HG03108 (cell line): Measurements from ENCODE around the gene PSMC3IP.
"Not testable (repeated sequence)": the region's sequence is repeated elsewhere in the genome, so short reads cannot be mapped to it uniquely, and the experiment has no call there.

ENCODE experiments used
- ATAC-seq: cut with Tn5 transposase; IDR thresholded peaks from one replicate; pipeline ENCODE4 v1.9.1; 2021; ENCODE audit warnings: moderate library complexity; ENCODE audit not compliant: unreplicated experiment

PSMC3IP gene

DNA sequence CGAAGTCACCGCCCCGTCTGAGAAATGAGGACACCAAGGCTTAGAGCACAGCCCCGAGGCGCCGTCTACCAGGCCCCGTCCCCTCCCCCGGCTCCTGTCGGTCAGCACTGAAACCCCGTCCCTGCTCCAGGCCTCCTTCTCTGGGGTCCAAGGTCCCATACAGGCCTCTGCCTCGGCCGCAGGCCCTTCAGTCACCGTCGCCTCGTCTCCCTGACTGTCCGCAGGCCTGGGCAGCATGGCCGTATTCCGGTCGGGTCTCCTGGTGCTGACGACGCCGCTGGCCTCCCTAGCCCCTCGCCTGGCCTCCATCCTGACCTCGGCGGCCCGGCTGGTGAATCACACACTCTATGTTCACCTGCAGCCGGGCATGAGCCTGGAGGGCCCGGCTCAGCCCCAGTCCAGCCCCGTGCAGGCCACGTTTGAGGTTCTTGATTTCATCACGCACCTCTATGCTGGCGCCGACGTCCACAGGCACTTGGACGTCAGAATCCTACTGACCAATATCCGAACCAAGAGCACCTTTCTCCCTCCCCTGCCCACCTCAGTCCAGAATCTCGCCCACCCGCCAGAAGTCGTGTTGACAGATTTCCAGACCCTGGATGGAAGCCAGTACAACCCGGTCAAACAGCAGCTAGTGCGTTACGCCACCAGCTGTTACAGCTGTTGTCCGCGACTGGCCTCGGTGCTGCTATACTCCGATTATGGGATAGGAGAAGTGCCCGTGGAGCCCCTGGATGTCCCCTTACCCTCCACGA lies 15.0 kb downstream of the PSMC3IP start:
- ATAC-seq, result no peak

DNA sequence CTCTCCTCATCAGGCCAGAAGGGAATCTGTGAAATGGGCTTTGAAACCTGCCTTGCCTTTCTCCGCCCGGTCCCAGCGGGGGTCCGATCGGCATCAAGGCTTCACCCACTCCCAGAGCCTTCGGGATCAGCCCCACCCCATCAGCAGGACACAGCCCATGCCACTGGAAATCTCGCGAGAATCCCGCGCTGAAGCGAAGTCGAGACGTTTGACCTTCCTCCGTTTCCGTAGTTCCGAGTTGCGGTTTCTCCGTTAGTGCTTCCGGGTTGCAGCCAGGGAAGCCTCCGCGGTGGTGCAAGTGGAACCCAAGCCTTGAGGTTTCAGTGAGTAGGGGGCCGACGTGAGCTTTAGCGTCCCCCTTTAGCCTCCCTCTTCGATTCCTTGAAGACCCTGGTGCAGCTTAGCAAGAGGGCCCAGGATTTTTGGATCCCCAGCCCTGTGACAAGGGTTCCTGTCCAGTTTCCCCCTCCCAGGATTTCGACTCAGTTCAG lies 15.6 kb downstream of the PSMC3IP start, which contains the start of gene COASY:
Gene COASY, plus strand, starts transcription at position 252 of the 491 bp plus-strand sequence. CDS start 475 bp downstream, outside the sequence.
- ATAC-seq, result peak; percentile 44

DNA sequence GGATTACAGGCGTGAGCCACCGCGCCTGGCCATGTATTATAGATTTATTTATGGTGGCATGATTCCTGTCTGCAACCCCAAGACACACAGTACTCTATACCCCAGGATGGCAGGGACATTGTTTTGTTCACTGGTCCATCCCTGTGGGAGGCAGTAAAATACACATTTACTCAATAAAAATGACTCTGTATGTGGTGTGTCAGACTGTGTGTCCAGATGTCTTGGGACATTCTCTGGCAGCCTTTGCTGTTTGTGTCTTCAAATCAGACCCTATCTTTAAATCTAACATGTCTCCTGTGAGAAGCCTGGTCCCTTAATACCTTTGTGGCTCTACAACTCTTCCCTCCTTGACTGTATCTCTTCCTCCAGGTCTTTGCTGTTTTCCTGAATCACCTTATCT lies 17.3 kb downstream of the PSMC3IP start:
- no peak for ATAC-seq

DNA sequence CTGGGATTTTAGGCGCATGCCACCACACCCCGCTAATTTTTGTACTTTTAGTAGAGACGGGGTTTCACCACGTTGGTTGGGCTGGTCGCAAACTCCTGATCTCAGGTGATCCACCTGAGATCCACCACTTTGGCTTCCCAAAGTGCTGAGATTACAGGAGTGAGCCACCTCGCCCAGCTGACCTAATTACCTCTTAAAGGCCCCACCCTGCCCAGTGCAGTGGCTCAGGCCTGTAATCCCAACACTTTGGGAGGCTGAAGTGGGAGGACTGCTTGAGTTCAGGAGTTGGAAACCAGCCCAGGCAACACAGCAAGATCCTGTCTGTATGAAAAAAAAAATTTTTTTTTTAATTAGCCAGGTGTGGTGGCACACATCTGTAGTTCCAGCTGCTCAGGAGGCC lies 18.5 kb downstream of the PSMC3IP start:
- ATAC-seq, result no peak

DNA sequence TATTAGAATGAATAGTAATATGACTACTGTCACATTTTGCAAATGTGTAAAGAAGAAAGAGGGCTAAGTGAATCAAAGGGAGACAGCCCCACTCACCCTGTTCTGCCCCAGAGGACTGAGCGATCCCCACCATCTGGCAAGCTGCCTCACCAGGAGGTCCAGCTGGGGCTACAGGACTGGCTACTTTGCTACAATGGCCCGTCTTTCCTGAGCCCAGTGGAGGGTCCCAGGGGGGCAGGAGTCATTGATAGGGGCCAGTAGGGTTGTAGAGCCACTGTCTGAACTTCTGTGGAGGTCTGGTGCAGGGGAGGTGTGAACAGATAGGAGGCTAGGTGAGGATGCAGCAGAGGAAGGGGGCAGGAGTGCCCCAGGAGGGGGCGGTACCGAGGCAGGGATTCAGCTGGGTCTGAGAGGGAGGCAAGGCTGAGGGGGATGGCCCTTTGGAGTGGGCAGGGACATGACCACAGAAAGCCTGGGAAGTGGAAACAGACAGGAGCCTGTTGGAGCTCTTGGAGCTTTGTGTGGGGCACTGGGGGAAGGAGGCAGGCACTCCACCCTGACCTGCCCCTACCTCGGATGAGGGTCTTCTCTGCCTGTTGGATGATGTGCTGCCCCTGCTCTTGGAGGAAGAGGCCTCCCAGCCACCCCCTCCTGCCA lies 21.4 kb downstream of the PSMC3IP start:
- ATAC-seq, result not testable (repeated sequence)

DNA sequence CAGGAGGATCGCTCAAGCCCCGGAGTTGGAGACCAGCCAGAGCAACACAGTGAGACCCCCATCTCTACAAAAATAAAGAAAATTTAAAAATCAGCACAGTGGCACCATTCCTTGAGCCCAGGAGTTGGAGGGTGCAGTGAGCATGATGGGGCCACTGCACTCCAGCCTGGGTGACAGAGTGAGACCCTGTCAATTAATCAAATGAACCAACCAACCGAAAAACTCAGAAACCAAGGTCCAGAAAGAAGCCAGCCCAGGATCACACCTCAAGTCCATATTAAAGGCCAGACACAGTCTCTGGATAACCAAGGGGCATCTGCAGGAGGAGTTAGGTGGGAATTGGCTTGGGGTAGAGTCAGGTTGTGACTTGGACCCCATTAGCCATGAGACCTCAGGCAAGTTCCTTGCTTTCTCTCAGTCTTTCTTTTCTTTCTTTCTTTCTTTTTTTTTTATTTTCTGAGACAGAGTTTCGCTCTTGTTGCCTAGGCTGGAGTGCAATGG lies 22.4 kb downstream of the PSMC3IP start:
- ATAC-seq, result no peak

DNA sequence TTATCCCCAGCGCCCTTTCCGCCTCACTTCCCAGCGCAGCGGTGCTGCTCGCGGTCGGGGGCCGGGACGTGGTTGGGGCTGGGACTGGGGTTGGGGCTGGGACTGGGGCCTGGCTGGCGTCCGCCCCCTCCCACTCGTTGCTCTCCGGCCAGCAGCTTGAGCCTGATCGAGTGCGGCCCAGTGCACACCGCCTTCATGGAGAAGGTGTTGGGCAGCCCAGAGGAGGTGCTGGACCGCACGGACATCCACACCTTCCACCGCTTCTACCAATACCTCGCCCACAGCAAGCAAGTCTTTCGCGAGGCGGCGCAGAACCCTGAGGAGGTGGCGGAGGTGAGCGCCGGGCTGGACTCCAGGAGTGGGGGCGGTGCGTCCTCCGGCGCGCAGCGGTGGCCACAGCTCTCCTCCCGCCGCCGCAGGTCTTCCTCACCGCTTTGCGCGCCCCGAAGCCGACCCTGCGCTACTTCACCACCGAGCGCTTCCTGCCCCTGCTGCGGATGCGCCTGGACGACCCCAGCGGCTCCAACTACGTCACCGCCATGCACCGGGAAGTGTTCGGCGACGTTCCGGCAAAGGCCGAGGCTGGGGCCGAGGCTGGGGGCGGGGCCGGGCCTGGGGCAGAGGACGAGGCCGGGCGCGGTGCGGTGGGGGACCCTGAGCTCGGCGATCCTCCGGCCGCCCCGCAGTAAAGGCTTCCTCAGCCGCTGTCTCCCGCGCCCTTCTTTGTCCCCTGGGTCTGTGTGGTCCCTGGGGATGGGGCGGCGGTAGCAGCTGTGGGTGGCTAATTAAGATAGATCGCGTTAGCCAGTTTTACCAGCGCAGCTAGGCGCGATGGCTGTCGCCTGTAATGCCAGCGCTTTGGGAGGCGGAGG lies 23.0 kb downstream of the PSMC3IP start:
- peak; percentile 77 for ATAC-seq

DNA sequence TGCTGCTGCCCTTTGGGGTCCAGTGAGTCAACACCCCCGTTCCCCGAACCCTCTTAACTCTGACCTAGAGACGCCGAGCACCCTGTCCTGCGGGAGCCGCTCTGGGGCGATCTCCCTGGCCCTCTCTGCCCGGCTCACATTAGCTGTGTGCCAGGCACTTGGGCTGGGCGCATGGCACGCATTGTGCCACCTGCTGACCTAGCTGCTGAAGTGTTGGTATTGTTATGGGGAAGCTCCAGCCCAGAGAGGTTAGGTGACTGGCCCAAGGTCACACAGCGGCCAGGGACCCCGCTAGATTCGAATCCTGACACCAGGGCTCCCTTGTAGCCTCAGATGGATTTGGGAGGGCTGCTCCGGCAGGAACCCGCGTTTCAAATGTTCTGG lies 23.7 kb downstream of the PSMC3IP start:
- no peak for ATAC-seq

DNA sequence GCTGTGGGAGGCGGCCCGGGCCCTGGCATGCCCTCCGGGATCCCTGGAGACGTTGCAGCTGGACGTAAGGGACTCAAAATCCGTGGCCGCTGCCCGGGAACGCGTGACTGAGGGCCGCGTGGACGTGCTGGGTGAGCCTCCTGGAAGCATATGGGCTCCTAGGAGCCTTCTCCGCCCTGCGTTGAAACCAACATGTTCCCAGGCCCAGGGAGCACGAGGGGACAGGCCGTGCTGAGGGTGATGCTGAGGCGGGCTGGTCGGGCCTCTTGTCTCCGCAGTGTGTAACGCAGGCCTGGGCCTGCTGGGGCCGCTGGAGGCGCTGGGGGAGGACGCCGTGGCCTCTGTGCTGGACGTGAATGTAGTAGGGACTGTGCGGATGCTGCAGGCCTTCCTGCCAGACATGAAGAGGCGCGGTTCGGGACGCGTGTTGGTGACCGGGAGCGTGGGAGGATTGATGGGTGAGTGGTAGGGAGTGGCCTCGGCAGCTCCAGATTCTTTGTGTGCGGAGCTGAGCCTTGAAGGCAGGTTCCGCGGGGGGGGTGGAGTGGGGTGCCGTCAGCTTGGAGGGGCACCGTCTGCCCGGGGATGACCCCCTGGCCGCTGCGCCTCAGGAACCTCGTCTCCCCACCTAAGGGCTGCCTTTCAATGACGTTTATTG lies 24.2 kb downstream of the PSMC3IP start:
- ATAC-seq, result no peak

DNA sequence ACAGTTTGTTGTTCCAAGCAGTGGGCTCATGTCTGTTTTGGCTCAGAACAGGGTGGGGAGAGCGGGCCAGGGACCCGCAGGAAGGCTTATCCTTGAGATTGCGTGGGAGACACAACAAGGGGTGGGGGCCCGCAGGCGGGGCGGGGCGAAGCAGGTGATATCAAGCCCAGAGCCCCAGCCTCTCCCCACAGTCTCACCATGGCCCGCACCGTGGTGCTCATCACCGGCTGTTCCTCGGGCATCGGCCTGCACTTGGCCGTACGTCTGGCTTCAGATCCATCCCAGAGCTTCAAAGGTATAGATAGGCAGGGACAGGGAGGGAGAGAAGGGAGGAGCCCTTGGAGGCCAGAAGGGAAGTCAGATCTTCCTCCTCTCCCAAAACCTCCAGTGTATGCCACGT lies 24.8 kb downstream of the PSMC3IP start, which contains the start of gene HSD17B1:
Gene HSD17B1, plus strand, starts transcription at position 188 of the 400 bp plus-strand sequence. Its CDS starts 11 bp downstream, at position 199.
- not testable (repeated sequence) for ATAC-seq

DNA sequence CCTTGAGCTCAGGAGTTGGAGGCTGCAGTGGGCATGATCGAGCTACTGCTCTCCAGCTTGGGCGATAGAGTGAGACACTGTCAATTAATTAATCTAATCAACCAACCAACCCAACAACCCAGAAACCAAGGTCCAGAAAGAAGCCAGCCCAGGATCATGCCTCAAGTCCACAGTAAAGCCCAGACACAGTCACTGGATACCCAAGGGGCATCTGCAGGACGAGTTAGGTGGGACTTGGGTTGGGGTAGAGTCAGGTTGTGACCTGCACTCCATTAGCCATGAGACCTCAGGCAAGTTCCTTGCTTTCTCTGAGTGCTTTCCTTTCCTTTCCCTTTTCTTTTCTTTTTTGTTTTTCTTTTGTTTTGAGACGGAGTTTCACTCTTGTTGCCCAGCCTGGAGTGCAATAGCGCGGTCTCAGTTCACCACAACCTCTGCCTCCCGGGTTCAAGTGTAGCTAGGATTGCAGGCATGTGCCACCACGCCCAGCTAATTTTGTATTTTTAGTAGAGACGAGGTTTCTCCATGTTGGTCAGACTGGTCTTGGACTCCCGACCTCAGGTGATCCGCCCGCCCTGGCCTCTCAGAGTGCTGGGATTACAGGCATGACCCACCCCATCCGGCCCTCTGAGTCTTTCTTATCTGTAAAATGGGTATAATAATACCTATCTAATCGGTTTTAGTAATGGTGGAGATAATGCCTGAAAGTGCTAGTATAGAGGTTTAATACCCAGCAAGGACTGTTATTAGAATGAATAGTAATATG lies 28.4 kb downstream of the PSMC3IP start:
- ATAC-seq, result no peak

DNA sequence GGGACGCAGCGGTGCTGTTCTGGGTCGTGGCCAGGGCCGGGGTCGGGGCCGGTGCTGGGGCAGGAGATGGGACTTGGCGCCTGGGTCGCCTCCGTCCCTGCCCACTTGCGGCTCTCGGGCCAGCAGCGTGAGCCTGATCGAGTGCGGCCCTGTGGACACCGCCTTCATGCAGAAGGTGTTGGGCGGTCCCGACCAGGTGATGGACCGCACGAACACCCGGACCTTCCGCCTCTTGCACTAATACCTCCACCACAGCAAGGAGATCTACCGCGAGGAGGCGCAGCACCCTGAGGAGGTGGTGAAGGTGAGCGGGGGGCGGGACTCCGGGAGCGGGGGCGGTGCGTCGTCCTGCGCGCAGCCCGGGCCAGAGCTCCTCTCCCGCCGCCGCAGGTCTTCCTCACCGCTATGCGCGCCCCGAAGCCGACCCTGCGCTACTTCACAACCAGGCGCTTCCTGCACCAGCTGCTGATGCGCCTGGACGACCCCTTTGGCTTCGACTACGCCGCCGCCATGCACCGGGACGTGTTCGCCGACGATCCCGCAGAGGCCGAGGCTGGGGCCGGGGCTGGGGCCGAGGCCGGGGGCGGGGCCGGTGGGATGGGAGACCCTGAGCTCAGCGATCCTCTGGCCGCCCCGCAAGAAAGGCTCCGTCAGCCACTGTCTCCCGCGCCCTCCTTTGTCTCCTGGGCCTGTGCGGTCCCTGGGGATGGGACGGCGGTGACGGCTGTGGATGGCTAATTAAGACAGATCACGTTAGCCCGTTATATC lies 29.3 kb downstream of the PSMC3IP start:
- peak; percentile 59 for ATAC-seq

DNA sequence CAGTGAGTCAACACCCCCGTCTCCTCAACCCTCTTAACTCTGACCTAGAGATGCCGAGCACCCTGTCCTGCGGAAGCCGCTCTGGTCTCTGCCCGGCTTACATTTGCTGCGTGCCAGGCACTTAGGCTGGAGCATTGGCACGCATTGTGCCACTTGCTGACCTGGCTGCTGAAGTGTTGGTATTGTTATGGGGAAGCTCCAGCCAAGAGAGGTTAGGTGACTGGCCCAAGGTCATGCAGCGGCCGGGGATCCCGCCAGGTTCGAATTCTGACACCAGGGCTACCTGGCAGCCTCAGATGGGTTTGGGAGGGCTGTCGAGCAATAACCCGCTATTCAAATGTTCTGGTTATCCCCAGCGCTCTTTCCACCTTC lies 29.8 kb downstream of the PSMC3IP start:
- ATAC-seq, result no peak

DNA sequence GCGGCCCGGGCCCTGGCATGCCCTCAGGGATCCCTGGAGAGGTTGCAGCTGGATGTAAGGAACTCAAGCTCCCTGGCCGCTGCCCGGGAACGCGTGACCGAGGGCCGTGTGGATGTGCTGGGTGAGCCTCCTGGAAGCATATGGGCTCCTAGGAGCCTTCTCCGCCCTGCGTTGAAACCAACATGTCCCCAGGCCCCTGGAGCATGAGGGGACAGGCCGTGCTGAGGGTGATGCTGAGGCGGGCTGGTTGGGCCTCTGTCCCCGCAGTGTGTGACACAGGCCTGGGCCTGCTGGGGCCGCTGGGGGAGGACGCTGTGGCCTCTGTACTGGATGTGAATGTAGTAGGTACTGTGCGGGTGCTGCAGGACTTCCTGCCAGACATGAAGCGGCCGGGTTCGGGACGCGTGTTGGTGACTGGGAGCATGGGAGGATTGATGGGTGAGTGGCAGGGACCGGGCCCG lies 30.5 kb downstream of the PSMC3IP start:
- no peak for ATAC-seq

DNA sequence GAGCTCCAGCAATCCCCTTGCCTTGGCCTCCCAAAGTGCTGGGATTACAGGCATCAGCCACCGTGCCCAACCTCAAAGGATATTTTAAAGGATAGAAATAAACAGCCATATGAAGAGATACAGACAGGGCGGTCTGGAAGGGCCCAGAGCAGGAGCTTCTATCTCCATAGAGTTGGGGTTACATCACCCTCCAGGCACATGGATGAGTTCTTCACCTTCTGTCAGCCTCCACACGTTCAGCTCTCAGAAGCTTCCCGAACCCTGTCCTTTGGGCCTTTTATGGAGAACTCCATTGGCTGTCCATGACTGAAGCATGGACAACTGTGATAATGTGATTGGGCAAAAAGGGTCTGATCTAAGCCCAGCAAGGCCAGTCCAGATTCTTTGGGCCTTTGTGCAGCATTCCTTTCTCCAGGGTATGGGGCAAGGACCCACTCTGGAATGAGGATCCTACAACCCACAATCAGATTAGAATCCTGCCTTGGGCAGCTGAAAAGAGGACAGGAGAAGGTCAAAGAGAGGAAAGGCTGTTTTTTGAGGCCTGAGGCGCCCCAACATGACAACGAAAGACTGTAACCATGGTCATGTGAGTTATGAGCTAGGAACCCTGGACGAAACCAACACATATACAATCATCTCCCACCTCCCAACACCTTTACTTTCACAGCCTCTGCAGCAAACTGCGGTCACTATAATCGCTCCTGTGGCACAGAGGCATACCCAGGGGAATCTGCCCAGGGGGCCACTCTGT lies 31.6 kb downstream of the PSMC3IP start:
- not testable (repeated sequence) for ATAC-seq

DNA sequence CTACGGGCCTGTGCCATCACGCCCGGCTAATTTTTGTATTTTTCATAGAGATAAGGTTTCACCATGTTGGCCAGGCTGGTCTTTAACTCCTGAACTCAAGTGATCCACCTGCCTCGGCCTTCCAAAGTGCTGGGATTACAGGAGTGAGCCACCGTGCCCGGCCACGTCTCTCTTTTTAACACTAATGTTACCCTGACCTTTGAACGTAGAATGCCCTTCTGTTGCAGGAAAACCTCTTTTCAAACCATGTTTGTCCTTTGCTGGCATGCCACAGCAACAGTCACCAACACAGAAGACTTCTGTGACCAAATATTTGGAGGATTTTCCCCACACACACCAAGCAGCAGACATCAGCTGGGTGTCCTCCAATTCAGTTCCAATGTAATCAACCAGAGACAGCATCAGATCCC lies 32.6 kb downstream of the PSMC3IP start:
- ATAC-seq, result no peak

DNA sequence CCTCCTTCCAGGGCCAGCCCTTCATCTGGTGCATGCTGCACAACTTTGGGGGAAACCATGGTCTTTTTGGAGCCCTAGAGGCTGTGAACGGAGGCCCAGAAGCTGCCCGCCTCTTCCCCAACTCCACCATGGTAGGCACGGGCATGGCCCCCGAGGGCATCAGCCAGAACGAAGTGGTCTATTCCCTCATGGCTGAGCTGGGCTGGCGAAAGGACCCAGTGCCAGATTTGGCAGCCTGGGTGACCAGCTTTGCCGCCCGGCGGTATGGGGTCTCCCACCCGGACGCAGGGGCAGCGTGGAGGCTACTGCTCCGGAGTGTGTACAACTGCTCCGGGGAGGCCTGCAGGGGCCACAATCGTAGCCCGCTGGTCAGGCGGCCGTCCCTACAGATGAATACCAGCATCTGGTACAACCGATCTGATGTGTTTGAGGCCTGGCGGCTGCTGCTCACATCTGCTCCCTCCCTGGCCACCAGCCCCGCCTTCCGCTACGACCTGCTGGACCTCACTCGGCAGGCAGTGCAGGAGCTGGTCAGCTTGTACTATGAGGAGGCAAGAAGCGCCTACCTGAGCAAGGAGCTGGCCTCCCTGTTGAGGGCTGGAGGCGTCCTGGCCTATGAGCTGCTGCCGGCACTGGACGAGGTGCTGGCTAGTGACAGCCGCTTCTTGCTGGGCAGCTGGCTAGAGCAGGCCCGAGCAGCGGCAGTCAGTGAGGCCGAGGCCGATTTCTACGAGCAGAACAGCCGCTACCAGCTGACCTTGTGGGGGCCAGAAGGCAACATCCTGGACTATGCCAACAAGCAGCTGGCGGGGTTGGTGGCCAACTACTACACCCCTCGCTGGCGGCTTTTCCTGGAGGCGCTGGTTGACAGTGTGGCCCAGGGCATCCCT lies 34.1 kb downstream of the PSMC3IP start:
- ATAC-seq, result no peak
